OCI-LY7 (cell line): ENCODE measurements around the gene SLC16A9.

Experiments
- EZH2phosphoT487 ChIP-seq: fragments of 200-600 bp; sonication (generic); IDR thresholded peaks from 2 replicates; pipeline ENCODE4 v1.6.1; 2018; ENCODE audit warnings: low read depth, borderline replicate concordance, mild to moderate bottlenecking, mixed run types, antibody characterized with exemption, low read length, moderate library complexity, mixed read lengths
- TF ChIP-seq, protein P1 (sequence below): fragments of 200-600 bp; sonication (generic); conservative IDR thresholded peaks from 2 replicates; pipeline ENCODE4 v1.5.1; 2014; ENCODE audit warnings: mild to moderate bottlenecking, antibody characterized with exemption, low read length, moderate library complexity, mixed read lengths

DNA sequence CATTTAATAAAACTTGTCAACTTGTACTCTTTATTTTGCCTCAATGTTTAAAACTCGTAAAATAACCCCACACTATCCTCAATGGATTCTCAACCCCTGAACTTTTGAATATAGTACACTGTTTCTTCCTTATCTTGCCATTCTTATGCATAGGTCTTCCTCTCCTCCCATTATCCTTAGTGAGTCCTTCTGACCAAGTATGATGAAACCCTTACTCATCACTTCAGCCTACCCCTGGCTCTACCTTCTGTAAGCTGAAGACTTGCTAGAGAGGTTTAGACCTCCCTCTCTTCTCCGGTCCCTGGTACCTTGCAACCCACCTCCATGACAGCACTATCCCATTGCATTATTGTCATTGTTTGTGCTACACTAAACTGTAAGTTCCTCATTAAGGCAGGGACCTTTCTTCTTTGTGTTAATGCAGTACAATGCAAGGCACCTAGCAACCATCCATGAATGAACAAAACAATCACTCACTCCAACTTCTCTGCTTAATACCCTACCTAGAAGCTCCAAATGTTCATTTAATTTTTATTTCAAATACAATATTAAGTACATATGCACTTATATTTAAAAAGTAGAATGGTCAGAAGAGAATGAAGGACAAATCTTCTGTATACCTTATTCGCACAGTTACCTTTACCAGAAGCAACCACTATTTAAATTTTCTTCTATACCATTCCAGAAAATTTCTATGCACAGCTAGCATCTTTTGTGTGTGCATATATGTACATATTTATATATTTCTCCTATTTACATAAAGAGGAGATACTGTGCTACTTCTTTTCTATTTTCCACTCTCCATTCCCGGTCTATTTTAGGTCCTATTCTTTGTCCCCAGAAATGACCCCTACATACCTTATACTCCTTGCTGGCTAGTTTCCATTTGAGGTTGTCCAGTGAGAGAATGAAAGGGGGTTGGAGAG lies 77.5 kb downstream of the SLC16A9 start:
- TF ChIP-seq, protein P1, sequence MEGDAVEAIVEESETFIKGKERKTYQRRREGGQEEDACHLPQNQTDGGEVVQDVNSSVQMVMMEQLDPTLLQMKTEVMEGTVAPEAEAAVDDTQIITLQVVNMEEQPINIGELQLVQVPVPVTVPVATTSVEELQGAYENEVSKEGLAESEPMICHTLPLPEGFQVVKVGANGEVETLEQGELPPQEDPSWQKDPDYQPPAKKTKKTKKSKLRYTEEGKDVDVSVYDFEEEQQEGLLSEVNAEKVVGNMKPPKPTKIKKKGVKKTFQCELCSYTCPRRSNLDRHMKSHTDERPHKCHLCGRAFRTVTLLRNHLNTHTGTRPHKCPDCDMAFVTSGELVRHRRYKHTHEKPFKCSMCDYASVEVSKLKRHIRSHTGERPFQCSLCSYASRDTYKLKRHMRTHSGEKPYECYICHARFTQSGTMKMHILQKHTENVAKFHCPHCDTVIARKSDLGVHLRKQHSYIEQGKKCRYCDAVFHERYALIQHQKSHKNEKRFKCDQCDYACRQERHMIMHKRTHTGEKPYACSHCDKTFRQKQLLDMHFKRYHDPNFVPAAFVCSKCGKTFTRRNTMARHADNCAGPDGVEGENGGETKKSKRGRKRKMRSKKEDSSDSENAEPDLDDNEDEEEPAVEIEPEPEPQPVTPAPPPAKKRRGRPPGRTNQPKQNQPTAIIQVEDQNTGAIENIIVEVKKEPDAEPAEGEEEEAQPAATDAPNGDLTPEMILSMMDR = no peak
- no peak for TF ChIP-seq EZH2phosphoT487
